ENCODE results near the gene MOGAT1. TPM values are rescaled to one million over a fixed set of nuclear protein-coding genes. Genes with fewer than 3 reads are reported as not detected.

Gene MOGAT1
- total RNA-seq, 1 experiment from 2014 or later: not detected

DNA sequence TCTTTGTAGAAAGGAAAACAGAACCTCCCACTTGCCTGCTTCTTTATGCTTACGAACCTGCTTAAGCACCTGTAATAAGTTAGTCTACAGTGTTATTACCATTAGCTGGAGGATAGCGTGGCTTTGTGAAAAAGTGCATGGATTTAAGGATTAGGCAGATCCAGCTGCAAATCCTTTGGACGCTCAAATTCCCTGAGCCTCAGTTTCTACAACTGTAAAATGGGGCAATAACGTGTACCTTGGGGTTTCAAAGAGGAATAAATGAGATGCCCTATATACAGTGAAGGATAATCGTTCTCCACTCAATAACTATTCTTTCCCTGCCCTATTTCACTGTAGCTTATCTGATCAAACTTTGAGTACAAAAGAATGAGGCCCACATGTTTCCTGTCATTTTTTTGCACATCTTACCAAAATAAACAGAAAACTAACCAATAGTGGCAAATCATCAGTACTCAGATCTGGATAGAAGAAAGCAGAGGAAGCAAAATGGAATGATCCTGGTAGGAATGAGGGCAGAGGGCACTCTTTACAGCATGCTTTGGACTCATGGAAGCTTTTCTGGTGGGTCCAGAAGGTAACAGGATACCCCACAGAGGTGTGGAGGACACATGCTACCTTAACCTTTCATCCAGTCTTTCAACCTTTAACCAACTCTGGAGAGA is 14.8 kb downstream of the MOGAT1 start:
- Histone ChIP-seq H3K23me2 (ENCODE audit: insufficient read length, low read depth, low read length, poor library complexity, severe bottlenecking) (no peaks in the 10 kb centered on the region), H2BK15ac (ENCODE audit: low read depth, low read length) (no peak overlapping the region), H4K20me1 (ENCODE audit: control insufficient read depth, insufficient read depth, insufficient read length) (no peaks in the 10 kb centered on the region), H3K79me2 (ENCODE audit: insufficient read depth, low read length) (no peaks in the 10 kb centered on the region), H3K56ac (ENCODE audit: insufficient read length, low read depth, low read length) (no peak overlapping the region), H4K5ac (ENCODE audit: insufficient read length, low read depth, low read length) (no peak overlapping the region), H3K79me1 (ENCODE audit: insufficient read depth, low read depth, low read length, poor library complexity, severe bottlenecking) (no peaks in the 10 kb centered on the region), H2BK120ac (ENCODE audit: low read depth, low read length, poor library complexity, severe bottlenecking) (no peak overlapping the region), H3K27ac (ENCODE audit: insufficient read length, low read depth, low read length) (no peak overlapping the region), H3K14ac (ENCODE audit: insufficient read depth, low read length) (no peak overlapping the region), H3K9ac (ENCODE audit: extremely low read depth, insufficient read length, low read length) (no peak overlapping the region), H2AFZ (ENCODE audit: low read length) (no peak overlapping the region), H3K4me2 (ENCODE audit: insufficient read depth, insufficient read length, low read length) (no peak overlapping the region), H2BK5ac (ENCODE audit: insufficient read length, low read length) (no peak overlapping the region), H2BK20ac (ENCODE audit: low read depth, low read length, poor library complexity, severe bottlenecking) (no peak overlapping the region), H3K18ac (ENCODE audit: insufficient read length, low read depth, low read length) (no peak overlapping the region), H2BK12ac (ENCODE audit: insufficient read length, low read depth, low read length) (no peak overlapping the region), H4K8ac (replicated peaks; ENCODE audit: insufficient read length, low read depth, low read length) (no peak overlapping the region), H2AK5ac (ENCODE audit: insufficient read length, low read length) (no peak overlapping the region), H3K4ac (ENCODE audit: low read depth, low read length) (no peak overlapping the region), H4K91ac (ENCODE audit: insufficient read length, low read depth, low read length) (no peak overlapping the region), H3K27me3 (ENCODE audit: insufficient read depth, low read length) (no peaks in the 10 kb centered on the region), H3T11ph (ENCODE audit: low read length) (no peak overlapping the region), H3K9me3 (ENCODE audit: control insufficient read depth, low read depth, low read length) (no peaks in the 10 kb centered on the region), H3K4me1 (ENCODE audit: insufficient read depth, low read length) (no peaks in the 10 kb centered on the region), H3K23ac (ENCODE audit: insufficient read length, low read depth, low read length) (no peak overlapping the region)
- TF ChIP-seq, protein P1, sequence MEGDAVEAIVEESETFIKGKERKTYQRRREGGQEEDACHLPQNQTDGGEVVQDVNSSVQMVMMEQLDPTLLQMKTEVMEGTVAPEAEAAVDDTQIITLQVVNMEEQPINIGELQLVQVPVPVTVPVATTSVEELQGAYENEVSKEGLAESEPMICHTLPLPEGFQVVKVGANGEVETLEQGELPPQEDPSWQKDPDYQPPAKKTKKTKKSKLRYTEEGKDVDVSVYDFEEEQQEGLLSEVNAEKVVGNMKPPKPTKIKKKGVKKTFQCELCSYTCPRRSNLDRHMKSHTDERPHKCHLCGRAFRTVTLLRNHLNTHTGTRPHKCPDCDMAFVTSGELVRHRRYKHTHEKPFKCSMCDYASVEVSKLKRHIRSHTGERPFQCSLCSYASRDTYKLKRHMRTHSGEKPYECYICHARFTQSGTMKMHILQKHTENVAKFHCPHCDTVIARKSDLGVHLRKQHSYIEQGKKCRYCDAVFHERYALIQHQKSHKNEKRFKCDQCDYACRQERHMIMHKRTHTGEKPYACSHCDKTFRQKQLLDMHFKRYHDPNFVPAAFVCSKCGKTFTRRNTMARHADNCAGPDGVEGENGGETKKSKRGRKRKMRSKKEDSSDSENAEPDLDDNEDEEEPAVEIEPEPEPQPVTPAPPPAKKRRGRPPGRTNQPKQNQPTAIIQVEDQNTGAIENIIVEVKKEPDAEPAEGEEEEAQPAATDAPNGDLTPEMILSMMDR (conservative IDR thresholded peaks at IDR 0.05): no peak
- H3K36me3 Mint-ChIP-seq (ENCODE audit: insufficient read depth in 1 of 3, low read depth in 3 of 3): no peaks in the 10 kb centered on the region
- no peak overlapping the region for H3K27ac Mint-ChIP-seq
- no peaks in the 10 kb centered on the region for H3K9me3 Mint-ChIP-seq
- H3K4me3 Mint-ChIP-seq: no peak overlapping the region
- WGBS (ENCODE audit: extremely low coverage, insufficient read length, low lambda C conversion rate): no CpG with 5 or more reads among the region's 5 CpGs
- no peak for DNase-seq
- no peaks in the 10 kb centered on the region; the same call in 1 of the 2 replicates for H3K27me3 Mint-ChIP-seq (ENCODE audit: low read depth)
- H3K4me1 Mint-ChIP-seq: no peaks in the 10 kb centered on the region

Data from H9 (cell line).